Amygdala (tissue), 56 donors: Measurements from ENCODE around the gene MIGA1.

ENCODE experiments used
- DNase-seq, 56 donors: peaks; one replicate each; lab custom pipeline; 2025; lab: John Stamatoyannopoulos, UW

The MIGA1 gene

DNA sequence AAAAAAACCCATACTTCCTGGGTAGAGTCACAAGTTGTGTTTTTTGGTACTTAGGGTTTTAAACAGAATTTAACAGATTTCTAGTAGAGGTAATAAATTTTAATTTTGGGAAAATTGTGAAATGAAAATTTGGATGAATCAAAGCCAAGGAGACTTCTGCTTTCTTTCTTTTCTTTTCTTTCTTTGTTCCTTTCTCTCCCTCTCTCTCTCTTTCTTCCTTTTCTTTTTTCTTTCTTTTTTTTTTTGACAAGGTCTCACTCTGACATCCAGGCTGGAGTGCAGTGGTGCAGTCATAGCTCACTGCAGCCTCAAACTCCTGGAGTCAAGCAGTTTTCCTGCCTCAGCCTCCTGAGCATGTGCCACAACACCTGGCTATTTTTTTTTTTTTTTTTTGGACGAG lies 62.1 kb downstream of the MIGA1 start:
- no peak for DNase-seq

DNA sequence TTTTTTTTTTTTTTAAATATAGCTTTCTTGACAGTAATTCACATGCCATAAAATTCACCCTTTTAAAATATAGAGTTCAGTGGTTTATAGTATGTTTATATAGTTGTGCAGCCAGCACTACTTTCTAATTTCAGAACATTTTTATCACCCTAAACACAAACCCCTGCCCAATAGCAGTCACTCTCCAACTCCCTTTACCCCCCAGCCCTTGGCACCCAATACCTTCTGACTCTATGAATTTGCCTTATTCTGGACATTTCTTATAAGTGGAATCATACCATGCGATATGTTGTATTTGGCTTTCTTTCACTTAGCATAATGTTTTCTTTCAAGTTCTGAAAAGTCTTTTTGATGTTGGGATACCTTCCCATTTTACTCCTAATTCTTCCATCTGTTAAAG lies 66.5 kb downstream of the MIGA1 start:
- no peak for DNase-seq

DNA sequence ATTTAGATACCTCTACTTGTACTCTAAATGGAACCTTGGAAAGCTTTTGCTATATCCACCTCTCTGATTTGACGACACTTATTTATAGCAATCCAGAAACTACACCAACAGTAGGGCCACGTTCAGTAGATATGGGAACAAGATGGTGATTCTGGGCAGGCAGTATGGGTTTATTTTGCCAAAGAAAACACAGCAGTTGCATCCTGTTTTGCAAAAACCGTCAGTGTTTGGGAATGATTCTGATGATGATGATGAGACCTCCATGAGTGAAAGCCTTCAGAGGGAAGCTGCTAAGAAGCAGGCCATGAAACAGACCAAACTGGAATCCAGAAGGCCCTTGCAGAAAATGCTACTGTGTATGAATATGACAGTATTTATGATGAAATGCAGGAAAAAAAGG lies 67.5 kb downstream of the MIGA1 start:
- DNase-seq, result no peak

DNA sequence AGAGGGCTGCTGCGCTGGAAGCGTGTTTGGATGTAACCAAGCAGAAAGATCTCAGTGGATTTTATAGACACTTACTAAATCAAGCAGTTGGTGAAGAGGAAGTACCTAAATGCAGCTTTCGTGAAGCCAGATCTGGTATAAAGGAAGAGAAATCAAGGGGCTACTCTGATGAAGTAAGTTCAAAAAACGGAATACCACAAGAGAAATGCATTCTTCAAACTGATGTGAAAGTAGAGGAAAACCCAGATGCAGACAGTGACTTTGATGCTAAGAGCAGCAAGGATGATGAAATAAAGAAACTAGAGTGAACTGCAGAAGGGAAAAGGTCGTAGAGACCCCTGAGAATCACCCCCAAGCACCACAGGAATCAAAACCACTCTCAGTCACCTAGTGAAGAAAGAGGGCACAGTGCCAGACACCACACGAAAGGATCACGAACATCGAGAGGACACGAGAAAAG lies 68.2 kb downstream of the MIGA1 start:
- DNase-seq, result no peak

DNA sequence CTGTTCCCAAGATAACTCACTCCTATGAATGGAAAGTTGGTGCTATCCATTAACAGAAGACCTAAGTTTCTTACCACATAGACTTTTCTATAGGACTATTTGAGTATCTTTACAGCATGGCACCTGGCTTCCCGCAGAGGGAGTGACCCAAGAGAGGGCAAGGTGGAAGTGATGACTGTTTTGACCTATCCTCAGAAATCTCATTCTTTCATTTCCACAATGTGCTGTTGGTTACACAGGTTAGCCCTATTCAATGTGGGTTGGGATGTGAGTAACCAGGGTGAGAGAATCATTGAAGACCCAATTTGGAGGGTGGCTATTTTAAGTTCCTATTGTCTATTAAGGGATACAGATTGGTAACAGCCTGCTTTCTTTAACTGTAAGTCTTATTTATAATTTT lies 70.6 kb downstream of the MIGA1 start:
- DNase-seq, result no peak

DNA sequence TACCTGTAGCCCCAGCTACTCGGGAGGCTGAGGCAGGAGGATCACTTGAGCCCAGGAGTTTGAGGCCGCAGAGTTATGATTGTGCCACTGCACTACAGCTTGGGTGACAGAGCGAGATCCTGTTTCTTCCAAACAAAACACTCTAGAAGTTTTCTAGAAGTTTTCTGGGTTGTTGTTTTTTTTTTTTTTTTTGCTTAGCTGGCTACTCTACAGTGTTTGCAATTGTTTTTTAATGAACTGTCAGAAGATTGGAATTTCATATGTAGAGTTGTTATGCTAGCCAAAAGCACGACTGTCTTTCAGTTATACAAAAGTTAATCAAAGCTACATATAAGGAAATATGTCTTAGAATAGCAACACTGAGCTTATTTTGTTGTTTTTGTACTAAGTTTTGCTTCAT lies 78.1 kb downstream of the MIGA1 start:
- DNase-seq, result no peak

DNA sequence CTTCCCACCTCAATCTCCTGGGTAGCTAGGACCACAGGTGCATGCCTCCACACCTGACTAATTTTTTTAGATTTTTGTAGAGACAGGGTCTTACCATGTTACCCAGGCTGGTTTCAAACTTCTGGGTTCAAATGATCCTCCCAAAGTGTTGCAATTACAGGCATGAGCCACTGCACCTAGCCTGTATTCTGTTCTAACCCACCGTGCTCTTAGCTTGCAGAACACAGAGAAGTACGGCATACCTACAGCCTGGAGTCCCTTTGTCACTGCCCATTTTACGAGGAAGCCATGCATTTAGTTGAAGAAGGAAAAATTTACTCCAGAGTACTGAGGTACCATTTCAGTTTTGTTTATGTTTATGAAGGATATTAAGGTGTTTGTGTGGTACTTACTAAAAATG lies 79.3 kb downstream of the MIGA1 start:
- no peak for DNase-seq

DNA sequence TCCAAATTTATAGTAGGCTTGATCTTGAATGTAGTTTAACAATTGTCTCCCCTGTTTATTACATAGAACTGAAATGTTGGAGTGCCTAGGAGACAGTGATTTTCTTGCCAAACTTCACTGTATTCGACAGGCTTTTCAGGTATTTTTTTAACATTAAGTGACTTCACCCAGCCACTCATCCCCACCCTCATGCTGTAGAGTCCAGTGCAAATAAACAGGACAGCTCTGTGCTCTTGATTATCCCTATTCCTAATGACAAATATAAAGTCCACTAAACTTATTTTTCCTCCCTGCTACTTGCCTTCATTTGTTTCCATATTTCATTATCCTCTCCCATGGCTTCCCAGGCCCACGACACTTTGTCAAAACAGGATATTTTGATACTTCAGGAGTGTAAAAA lies 79.8 kb downstream of the MIGA1 start:
- DNase-seq, result no peak

DNA sequence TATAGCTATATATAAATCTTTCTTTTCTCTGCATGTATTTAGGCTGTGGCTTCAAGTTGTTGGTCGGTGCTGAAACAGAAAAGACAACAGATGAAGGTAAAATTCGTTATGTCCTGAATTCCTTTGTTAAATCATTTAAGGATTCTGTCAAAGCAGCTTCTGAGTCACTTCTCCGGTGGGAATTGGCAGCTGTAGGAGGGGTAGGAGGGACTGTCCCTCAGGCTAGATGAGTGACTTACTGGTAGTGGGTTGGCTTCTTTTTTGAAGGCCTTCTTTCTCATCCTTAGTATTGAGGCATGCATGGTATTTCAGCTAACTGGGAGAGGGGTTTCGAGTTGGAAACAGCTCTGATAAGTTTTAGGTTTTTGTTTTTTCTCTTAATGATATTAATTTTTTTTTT lies 86.8 kb downstream of the MIGA1 start:
- no peak for DNase-seq

DNA sequence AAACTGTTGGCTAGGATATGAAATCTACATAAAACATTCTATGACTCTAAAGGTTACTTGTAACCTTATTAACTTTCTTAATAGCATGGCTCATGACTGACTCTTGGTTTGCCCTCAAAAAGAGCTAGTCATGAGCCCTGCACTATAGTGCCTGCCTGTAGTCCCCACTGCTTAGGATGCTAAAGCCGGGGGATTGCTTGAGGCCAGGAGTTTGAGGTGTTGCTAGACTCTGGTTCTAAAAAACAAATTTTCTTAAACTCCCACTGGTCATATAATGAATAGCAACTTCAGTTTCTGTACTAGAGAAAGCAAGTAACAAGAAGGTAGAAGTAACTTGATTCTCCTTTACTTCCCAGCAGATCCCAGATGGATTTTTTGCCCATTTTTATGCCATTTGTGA lies 93.2 kb downstream of the MIGA1 start:
- no peak for DNase-seq

DNA sequence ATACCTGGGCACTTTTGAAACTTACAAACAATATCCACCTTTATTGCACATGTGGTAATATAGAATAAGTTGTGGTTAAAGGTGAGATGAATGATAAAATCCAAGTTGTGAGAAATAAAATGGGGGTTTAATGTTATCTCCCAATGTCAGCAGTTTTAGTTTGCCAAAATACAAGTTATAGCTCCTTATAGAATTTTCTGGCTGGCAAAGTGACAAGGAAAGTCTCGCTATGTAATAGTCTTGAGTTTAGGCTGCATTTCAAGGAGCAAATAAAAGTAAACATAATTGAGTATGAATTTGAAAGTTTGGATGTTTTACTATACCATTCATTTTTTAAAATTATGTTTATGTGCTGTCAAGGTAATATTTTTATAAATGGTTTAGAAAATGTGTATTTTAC lies 94.0 kb downstream of the MIGA1 start:
- no peak for DNase-seq

DNA sequence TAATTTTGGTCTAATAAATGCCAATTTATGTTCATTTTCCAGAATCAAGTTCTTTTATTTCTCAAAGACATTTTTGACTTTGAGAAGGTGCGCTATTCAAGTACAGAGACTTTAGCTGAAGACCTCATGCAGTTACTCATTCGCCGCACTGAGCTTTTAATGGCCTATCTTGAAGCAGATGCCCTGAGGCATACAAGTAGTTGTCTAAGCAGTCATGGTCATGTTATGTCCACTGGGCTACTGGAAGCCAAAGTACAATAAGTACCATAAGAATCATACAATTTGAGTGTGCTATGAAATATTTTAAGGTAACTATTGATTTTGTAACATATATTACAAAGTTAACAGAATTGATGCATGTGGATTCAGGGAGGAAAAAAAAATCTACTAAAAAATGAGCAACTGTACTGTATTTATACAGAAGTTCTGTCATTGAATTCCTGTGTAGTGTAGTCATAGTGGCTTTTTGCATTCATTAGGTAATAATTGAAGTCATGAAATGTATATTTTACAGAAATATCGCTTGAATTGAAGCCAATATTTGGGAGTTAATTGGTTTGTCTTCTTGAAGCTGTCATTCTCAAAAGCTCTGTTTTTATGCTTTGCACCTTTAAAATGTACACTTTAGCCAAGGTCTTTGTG lies 95.5 kb downstream of the MIGA1 start:
- DNase-seq, result no peak

DNA sequence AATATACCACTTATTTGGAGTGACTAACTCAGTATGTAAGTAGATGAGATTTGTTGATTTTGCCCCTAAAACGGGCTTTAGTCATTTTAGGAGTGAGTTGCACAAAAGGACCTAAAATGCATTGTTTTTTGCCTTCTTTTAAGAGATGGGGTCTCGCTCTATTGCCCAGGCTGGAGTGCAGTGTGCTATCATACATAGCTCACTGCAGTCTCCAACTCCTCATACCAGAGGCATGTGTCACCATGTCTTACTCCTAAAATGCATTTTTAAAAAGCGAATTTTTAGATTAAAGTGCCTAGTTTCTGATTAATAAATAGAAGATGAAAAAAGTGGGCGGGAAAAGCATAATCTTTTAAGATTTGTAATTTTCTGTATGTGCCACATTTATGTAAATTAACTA lies 97.4 kb downstream of the MIGA1 start:
- DNase-seq, result no peak

DNA sequence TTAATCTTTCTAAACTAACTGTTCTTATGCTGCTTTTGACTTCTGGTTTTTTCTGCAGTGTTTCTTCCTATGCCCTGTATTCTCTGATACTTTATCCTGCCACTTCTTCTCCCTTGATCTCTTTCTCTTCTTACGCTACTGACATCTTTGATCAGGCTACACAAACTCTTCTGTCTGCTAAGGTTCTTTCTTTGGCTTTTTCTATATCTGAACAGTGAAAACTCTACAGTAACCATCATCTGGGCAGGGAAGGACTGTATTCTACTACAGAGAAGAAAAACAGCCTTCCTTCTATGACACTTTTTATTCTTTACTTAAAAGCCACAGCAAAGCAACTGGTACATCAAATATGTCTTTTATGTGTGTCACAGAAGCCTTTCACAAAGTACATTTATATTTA lies 101.6 kb downstream of the MIGA1 start:
- no peak for DNase-seq

DNA sequence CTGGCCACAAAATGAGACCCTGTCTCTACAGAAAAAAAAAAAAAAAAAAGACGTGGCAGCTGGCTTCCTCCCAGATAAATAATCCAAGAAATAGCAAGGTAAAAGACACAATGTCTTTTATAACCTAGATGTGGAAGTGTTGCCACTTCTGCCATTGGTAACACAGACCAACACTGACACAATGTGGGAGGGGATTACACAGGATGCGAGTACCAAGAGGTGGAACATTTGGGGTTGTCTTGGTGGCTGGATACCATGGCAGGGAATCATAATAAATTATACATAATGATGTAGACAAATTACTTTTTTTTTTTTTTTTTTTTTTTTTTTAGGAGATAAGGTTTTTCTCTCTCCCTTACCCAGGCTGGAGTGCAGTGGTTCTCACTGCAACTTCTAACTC lies 103.0 kb downstream of the MIGA1 start:
- no peak for DNase-seq

DNA sequence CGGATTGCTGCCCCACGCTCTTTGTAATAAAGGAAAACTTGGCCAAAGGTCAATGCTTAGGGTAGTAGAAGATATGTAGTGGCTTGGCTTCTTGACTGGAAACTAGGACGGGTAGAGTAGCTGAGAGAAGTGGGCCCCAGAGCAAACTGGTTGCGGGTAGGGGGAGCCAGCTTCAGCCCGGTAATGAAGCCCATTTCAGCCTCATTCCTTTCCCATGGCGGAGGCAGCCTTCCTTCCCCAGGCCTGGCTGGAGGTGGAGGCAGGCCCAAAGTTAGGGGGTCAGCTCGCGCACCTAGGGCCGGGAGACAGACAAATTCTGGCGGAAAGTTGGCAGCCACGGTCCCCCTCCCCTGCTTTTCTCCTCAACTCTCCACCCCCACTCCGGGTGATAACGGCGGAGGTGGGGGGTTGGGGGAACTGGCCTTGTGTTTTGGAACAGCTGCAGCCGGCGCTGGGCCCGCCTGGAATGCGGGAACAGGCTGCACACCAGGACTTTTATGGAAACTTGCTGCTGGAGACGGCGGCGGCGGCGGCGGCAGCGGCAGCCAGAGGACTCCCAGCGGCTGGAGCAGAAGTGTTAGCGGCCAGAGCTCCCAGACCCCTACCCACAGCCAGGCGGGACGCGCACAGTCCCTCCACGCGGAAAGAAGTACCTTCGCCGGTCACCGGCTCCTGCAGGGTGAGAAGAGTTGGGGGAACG lies 108.8 kb downstream of the MIGA1 start, which contains the start of gene NEXN:
TSS of gene NEXN (plus strand) at position 544 of the 700 bp plus-strand sequence. CDS start 27,483 bp downstream, outside the sequence.
- DNase-seq, result peak in 25 of 56 donors; percentile 6 to 54 (median 24)

DNA sequence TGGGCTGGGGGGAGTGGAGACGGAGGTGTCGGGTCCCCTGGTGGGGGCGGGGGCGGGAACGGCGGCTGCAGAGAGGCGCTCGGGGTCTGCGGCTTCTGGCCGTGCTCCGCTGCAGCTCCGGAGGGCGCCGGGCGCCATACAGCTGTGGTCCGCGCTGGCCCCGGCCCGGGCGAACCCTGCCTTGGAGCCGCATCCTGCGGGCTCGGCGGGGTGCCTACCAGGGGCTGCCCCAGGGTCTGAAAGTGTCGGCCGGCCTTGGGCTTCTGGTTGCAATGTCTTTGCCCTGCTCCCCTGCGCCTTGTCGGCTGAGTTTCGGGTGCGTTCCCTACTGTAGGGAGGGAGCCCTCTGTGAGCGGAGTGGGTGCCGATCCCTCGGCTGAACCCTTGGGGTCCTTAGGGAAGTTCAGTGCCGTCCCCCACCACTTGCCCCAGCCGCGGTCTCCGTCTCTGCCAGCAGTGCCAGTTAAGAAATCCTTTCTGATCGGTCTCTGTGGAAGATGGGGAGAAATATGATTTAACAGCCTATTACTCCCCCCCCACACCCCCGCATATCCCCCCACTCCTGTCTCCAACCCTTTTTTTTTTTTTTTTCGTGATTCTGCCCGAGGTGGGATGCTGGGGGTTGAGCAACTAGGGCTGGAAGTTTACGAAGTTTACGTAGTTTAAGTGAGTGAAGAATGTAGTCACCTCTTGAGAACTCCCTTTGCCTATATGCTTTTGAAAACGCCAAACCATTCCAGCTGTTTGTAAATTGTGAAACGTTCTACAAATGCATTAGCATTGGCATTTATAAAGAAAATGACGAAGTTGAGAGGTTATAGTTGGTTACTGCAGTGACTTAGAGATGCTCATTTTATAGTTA lies 109.6 kb downstream of the MIGA1 start:
- DNase-seq, result peak in 12 of 56 donors; percentile 5 to 54 (median 28)

DNA sequence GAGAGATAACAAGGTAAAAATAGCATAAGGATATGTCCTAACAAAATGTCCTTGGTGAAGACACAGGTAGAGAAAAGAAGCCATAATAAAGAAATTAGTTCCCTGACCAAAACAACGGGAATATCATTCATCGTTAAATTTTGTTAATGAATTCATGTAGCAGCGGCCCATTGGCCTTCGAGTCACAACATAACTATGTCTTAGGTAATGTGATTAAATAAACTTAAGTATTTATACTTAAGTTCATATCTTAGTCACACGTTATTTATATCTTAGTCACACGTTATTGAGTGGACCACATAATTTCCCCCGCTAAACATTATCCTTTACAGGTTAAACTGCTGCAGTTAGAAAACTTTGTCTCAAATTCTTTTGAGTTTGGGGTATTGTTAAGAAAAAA lies 110.2 kb downstream of the MIGA1 start:
- no peak for DNase-seq

DNA sequence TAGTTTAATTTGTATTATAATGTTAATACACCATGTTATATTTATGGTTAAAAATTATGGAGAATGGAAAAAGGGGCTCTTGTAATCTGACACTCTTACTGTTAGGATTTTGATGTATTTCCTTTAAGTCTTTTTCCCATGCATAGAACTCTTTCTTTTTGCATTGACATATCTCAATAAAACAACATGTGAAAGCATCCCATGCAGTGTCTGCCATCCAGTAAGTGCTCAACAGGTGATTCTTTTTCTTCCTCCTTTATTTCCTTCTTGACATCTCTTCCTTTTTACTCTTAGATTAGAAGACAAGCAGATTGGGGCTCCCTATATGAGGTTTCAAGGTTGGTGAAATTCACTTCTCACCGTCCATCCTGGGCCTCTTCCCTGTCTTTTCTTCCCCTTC lies 111.8 kb downstream of the MIGA1 start:
- DNase-seq, result no peak

DNA sequence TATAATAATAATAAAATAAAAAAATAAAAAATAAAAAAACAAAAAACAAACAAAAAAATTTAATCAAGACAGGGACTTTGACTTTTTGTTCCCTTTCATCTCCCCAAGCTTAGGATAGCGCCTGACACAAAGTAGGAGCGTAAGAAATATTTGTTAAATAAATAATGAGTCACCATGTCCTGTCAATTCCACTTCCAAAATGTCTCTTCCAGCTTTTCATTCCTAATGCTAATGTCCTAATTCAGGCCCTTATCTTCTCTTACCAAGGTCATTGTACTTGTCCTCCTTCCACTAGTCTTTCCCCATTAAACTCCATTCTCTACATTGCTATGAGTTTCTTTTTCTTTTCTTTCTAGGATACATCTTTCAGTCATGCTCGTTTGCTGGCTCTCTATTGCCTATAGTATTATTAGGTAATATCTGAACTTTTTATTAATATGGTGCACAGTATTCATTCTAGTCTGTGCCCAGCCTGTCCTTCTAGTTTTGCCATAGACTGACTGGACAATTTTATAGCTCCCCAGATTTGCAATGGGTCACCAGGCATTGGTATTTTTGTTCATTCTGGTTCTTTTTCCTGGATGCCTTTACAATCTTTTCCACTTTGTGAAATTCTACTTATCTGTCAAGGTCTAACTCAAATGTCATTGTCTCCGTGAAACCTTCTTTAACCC lies 120.3 kb downstream of the MIGA1 start:
- DNase-seq, result no peak
